ENCODE measurements around the gene TMEM187.

Gene TMEM187

DNA sequence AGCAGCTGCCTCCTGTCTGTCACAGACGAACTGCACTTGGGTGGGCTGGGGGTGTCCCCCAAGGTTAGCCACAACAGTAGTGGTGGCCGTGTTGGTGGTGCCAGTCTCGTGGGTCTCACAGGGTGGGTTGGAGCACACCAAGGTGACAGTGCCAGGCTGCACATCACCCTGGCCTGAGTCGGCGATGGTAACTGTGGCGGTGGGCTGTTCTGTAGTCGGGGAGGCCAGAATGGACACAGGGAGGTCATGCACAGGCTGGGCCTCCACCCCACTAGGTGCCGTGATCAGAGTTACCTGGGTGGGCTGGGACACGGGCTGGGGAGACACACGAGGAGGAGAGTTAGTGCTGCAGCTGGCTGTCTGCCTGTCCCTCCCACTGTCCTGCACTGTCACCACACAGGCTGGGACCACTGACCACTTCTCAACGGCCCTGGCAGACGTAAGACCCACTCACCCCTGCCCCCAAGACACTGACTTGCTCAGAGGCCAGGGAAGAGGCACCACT lies 17.3 kb upstream of the TMEM187 start:
- no peak for DNase-seq

DNA sequence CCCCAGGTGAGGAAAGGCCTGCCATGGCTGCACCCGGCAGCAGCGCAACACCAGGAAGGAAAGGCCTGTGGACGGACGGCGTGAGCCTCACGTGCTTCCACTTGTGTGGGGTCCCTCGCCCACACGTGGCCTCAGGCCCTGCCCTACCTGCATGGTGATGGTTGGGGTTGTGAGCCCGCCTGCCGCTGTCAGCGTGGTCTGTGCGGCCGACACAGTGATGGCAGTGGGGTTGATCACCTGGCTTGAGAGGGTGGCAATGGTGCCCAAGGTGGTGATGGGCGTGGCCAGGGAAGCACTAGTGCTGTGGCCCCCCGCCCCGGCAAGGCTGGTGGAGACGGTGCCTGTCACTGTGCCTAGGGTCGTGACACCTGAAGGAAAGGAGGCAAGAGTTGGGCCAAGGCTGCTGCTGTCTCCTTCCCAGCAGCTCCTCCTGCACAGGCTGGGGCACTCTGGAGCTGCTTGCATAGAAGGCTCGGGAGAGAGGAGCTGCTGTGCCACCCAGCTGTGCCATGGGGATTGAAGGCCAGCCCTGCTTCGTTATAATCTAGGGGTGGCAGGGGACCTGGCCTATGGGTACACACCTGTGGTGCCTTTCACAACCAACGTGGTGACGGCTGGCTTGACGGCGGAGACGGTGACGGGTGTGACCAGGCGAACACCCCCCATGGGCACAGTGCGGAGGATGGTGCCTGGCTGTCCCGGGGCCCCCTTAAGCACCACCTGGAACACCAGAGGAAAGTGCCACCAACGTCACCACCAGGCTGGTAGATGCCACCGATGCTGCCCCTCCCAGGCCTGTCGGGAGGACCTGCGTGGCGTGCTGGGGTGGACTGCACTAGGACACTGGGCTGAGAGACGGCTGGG lies 16.3 kb upstream of the TMEM187 start:
- no peak for DNase-seq

DNA sequence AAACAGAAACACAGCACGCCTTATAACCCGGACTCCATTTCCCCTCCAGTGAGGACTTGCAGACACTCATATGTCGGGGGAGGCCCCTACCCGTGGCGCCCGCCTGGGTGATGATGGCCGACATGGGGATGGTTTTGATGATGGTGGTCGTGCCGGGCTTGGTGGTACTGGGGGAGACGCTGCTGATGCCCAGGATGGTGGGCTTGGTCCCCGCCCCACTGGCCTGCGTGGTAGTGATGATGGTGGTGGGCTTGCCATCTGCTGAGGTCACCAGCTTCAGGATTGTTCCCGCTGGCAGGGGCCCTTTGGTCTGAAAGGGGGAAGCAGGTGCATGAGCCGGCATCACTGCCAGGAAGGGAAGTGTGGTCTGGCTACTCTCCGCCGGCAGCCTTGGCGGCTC lies 15.3 kb upstream of the TMEM187 start:
- no peak for DNase-seq

- DNase-seq = no peak
Measured at GRCh38 chrX:153958605-153959004, 13.9 kb upstream of the TMEM187 start.

DNA sequence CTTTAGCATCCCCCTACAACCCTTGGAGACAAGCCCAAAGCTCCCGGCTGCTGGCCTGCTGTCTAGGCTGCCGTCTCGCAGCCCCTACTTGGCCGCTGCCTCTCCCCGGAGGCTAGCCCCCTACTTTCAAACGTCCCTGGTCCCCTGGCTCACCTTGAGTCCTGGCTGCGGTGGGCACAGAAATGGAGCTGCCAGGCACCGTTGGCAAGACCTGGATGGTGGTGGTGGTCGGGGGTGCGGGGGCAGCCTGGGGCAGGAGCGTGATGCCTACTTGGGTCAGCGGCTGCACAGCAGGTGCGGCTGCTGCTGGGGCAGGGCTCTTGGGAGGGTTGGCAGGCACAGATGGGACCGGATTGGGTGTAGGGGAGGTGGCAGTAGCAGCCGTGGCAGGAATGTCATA lies 12.9 kb upstream of the TMEM187 start:
- DNase-seq = no peak

- no peak for DNase-seq
Measured at GRCh38 chrX:153960077-153960476, 12.5 kb upstream of the TMEM187 start.

DNA sequence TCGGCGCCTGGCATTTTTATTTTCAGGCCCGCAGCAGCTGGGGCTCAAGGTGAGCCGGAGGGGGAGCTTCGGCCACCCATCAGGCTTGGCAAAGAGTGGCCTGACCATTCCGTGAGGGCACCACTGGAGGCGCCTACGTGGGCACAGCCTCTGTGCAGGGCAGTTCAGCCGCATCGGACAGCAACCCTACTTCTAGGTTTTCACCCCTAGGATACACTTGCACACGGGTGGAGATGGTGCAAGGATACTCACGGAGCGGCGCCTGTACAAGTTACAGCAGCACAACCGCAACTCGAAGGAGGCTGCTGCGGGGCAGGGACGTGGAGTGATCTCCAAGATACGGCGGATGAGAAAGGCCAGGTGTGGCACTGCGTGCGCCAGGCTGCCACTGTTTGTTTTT lies 11.8 kb upstream of the TMEM187 start:
- DNase-seq = no peak

GRCh38 chrX:153961292-153961691 lies 11.3 kb upstream of the TMEM187 start:
- no peak for DNase-seq

- DNase-seq = no peak
Measured at GRCh38 chrX:153963546-153963945, 9.0 kb upstream of the TMEM187 start.

DNA sequence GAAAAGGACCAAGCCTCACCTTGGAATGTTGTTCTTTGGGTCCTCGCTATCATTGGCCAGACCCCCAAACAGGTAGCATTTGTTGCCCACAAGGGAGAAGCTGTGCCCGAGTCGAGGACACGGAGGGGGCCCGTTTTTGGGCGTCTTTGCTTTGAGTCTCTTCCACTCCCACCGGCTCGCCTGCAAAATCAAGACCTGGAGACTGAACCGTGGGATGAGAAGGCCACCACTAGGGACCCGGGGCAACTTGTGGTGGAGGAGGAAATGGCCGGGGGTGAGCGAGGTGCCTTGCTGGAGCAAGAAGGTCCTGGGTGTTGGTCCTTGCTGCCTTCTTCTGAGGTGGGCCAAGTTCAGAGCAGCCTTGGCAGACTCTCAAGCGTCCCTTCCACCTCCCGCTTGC lies 8.4 kb upstream of the TMEM187 start:
- DNase-seq = no peak

- DNase-seq = no peak
Measured at GRCh38 chrX:153965406-153965805, 7.1 kb upstream of the TMEM187 start.

DNA sequence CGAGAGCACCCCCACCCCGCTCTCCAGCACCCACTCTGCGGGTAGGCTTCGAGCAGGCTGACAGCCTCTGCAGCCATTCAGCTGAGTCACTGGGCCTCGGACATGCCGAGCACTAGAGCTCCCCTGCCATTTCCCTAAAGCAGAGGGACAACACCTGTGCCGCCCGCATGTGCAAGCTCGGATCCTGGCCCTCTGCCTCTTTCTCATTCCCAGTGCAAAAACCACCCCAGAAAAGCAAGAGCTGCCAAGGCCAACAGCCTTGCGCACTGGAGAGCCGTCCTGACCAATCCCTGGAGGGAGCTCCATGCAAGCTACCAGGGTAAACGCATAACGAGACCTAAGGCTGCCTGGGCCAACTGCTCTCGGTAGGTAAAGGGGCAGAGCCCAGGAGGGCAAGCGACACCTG lies 6.3 kb upstream of the TMEM187 start:
- DNase-seq = no peak

DNA sequence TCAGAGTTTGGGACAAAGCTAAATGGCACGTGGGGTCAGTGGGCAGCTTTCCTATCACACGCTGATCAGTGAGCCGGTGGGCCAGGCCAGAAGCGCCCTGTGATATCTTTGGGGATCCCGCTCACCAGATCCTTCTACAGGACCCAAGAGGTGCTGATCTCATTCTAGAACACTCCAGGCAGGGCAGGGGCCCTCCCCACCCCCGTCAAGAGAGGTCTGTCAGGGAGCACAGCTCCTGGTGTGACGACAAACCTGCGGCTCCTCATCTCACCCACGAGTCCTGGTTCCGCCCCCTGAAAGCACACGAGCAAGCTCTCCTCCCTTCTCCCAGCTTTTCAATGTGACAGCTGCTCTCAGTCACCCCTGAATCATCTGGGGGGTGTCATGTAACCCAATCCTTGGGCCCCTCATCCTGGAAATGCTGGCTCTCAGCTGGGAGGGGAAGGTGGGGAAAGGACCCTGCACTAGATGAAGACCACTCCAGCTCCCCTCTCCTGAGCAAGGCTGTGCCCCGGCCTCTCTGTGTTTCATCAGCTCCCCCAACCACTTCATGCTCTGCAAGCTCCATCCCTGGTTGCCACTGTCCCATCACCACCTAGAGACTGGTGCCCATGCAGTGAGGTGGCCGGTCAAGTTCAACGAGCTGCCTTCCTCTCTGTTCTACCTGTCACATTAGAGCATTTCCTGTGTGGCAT lies 5.6 kb upstream of the TMEM187 start:
- no peak for DNase-seq

GRCh38 chrX:153967536-153968224 lies 4.9 kb upstream of the TMEM187 start:
- DNase-seq = no peak

DNA sequence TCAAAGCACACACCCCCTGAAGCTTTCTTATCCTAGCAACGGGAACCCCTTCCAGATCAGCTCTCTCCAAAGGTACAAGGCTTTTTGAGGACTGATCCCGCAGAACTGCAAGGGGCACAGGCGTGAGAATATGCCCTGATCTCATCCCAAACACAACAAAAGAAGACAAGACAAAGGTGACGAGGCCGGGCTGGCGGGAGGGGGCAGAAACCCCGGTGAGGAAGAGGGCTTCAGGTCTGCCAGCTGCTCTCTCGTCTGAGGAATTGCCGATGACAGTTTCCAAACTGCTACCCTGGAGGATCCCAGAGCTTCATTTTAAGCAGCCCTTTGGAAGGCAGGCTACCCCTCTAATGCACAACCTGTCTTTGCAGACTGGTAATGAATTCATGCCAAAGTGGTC lies 4.3 kb upstream of the TMEM187 start:
- no peak for DNase-seq

DNA sequence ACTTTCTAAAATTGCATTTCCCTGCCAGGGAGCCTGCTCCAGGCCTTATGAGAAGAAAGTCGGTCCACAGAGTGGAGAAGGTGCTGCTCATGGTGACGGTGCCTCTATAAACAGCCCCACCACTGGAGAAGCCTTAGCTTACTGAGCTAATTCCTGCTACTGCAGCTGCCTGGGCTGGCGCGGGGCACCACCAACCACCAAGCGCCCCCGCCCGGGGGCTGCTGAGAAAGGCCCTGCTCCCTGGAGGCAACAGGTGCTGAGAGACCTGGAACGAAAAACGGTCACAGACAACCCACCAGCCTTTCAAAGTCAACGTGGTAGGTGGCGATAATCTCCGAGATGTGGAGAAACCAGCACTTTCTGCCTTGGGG lies 3.8 kb upstream of the TMEM187 start:
- DNase-seq = no peak

DNA sequence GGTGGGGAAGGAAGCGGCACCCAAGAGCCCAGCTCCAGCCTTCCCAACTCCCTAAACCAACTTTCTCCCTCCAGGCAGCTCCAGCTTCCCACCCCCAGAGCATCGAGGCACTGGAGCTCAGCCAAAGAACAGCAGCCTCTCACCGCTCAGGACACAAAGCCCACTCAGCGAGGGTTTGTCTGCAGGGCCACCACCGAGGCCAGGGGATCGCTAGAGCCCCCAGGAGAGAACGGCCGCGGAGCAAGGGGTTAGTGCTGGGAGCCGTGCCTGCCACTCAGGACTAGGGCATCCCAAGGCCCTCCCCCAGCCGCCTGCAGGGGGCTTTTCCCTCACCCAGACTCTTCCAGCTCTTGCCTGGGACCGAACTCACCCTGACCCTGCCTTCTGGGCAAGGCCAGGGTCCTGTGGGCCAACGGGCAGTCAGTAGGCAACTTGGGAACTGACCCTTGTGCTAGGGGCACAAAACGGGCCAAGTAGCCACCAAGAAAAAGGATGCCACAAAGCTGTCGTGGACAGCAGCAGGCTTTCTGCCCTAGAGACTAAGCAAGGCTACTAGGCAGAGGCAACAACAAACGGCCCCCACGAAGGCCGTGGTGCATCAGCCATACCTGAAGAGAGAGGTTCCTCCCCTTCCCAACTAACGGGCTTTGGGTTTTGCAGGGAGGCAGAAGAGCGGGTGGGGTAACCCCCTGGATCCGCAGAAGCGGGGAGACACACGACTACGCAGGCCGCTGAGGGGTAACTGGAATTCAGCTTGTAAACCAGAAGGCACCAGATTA lies 3.2 kb upstream of the TMEM187 start:
- DNase-seq = no peak

- DNase-seq = peak; percentile 22
Measured at GRCh38 chrX:153969904-153970356, 2.6 kb upstream of the TMEM187 start.

DNA sequence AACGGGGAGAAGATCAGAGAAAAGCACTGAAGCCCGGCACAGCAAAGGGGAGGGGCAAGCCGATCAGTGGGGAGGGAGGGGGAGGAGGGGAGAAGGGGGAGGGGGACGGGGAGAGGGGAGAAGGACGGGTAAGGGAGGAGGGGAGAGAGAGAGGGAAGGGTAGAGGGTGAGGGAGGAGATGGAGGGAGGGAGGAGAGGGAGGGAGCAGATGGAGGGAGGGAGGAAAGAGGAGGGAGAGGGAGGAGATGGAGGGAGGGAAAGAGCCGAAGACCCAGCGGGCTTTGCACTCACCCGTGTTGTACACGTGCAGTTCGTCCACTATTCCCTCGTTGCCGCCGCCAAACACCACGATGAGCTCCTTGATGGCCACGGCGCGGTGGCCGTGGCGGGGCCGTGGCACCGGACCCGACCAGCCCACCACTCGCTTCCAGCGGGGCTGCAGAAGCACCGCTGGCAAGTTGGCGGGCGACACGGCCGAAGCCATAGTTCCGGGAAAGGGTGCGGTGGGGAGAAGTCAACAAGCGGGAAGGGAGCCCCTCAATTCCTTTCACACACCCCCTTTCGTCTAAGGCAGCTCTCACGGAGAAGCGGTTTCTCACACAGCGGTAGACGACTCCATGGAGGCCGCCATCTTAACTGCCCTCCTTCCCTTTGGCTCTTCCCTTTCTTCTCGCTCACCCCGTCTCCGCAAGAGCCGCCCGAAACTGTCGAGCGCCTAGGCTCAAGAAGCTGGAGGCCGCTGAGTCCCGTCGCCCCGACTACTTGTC lies 2.0 kb upstream of the TMEM187 start:
- no peak for DNase-seq

GRCh38 chrX:153971124-153971449 lies 1.5 kb upstream of the TMEM187 start:
- peak; percentile 23 for DNase-seq

- DNase-seq = peak; percentile 77
Measured at GRCh38 chrX:153971450-153972367, 845 bp upstream of the TMEM187 start, which contains the start of gene HCFC1. HCFC1 (minus strand) TSS chrX:153971818; CDS start chrX:153970840, 978 bp downstream.
